ENCODE data around the gene GPR65. TPM values are rescaled to one million over a fixed set of nuclear protein-coding genes. Genes with fewer than 3 reads are reported as not detected.

GPR65 gene
- total RNA-seq, 4 donors from 2014 or later: 0.13 to 0.20 (median 0.17) TPM

- H3K4me1 ChIP-seq: peaks cover 13 to 18% of the 10 kb centered on the region in 2 donors
- no peak for DNase-seq
- H3K36me3 ChIP-seq: peaks cover 2 to 8% of the 10 kb centered on the region in 2 donors
- ATAC-seq: no peak
- H3K9me3 ChIP-seq: no peaks in the 10 kb centered on the region
- no peak for TF ChIP-seq POLR2A (IDR thresholded peaks at IDR 0.05)
- TF ChIP-seq CTCF (IDR thresholded peaks at IDR 0.05 in 4 of 5, conservative IDR thresholded peaks at IDR 0.05 in 1 of 5): no peak
- H3K27ac ChIP-seq: no peak overlapping the region
- in situ Hi-C loops (cut with MboI; ENCODE audit: low sequenced_read_pairs in 4 of 4) (no loop called here), intact Hi-C loops (cut with DNase I; ENCODE audit: low total_unique reads) (no loop called here)
- no peaks in the 10 kb centered on the region for H3K27me3 ChIP-seq
- no peak overlapping the region for H3K4me3 ChIP-seq
These were observed 15.5 kb upstream of the GPR65 start for GRCh38 chr14:87989221-87989955.

- Histone ChIP-seq H3K27ac (no peak overlapping the region), H3K4me3 (no peak overlapping the region), H3K4me1 (peaks cover 13 to 18% of the 10 kb centered on the region in 2 donors), H3K27me3 (no peaks in the 10 kb centered on the region), H3K36me3 (peaks cover 2 to 8% of the 10 kb centered on the region in 2 donors), H3K9me3 (no peaks in the 10 kb centered on the region)
- no peak for DNase-seq
- in situ Hi-C loops (cut with MboI; ENCODE audit: low sequenced_read_pairs in 4 of 4): no loop called here
- intact Hi-C loops (cut with DNase I; ENCODE audit: low total_unique reads): loop anchor here (5.0 to 10.0 kb wide), 3 partner anchors 397 to 1967 kb away; partner anchors contain the start of genes PTPN21, SPATA7 and TDP1
- no peak for TF ChIP-seq CTCF (IDR thresholded peaks at IDR 0.05 in 4 of 5, conservative IDR thresholded peaks at IDR 0.05 in 1 of 5)
- TF ChIP-seq POLR2A (IDR thresholded peaks at IDR 0.05): no peak
- ATAC-seq: no peak
These were observed 15.0 kb upstream of the GPR65 start for GRCh38 chr14:87989956-87990299.

- no peak overlapping the region for H3K27ac ChIP-seq
- peaks cover 2 to 8% of the 10 kb centered on the region in 2 donors for H3K36me3 ChIP-seq
- peaks cover 13 to 18% of the 10 kb centered on the region in 2 donors for H3K4me1 ChIP-seq
- no peak overlapping the region for H3K4me3 ChIP-seq
- in situ Hi-C loops (cut with MboI; ENCODE audit: low sequenced_read_pairs in 4 of 4): no loop called here
- TF ChIP-seq POLR2A (IDR thresholded peaks at IDR 0.05) (no peak), CTCF (IDR thresholded peaks at IDR 0.05 in 4 of 5, conservative IDR thresholded peaks at IDR 0.05 in 1 of 5) (no peak)
- DNase-seq: no peak
- no peaks in the 10 kb centered on the region for H3K9me3 ChIP-seq
- no peaks in the 10 kb centered on the region for H3K27me3 ChIP-seq
- ATAC-seq: no peak
- intact Hi-C loops (cut with DNase I; ENCODE audit: low total_unique reads): loop anchor here (5.0 to 10.0 kb wide), 3 partner anchors 397 to 1967 kb away; partner anchors contain the start of genes PTPN21, SPATA7 and TDP1
These were observed 14.3 kb upstream of the GPR65 start for GRCh38 chr14:87990682-87991081.

GRCh38 chr14:87992346-87992717 lies 12.6 kb upstream of the GPR65 start:
- TF ChIP-seq POLR2A (IDR thresholded peaks at IDR 0.05): no peak
- no peak for TF ChIP-seq CTCF (IDR thresholded peaks at IDR 0.05 in 4 of 5, conservative IDR thresholded peaks at IDR 0.05 in 1 of 5)
- no peaks in the 10 kb centered on the region for H3K27me3 ChIP-seq
- H3K4me1 ChIP-seq: peaks cover 13 to 18% of the 10 kb centered on the region in 2 donors
- in situ Hi-C loops (cut with MboI; ENCODE audit: low sequenced_read_pairs in 4 of 4) (no loop called here), intact Hi-C loops (cut with DNase I; ENCODE audit: low total_unique reads) (loop anchor here (5.0 to 10.0 kb wide), 3 partner anchors 395 to 1965 kb away; partner anchors contain the start of genes PTPN21, SPATA7 and TDP1)
- H3K9me3 ChIP-seq: no peaks in the 10 kb centered on the region
- H3K4me3 ChIP-seq: peak overlapping the region; percentile 74 to 88 (median 80)
- peak overlapping the region; percentile 86 to 92 (median 88) for H3K27ac ChIP-seq
- DNase-seq (peak in 1 of 2 donors; percentile 13), ATAC-seq (peak; percentile 41 to 53)
- H3K36me3 ChIP-seq: no peaks in the 10 kb centered on the region
